NCI-H748 (cell line): ENCODE measurements around the gene SNX20.

Experiments used
- DNase-seq: peaks from one replicate; lab custom pipeline; 2025; ENCODE audit not compliant: unreplicated experiment; lab: John Stamatoyannopoulos, UW

The SNX20 gene

DNA sequence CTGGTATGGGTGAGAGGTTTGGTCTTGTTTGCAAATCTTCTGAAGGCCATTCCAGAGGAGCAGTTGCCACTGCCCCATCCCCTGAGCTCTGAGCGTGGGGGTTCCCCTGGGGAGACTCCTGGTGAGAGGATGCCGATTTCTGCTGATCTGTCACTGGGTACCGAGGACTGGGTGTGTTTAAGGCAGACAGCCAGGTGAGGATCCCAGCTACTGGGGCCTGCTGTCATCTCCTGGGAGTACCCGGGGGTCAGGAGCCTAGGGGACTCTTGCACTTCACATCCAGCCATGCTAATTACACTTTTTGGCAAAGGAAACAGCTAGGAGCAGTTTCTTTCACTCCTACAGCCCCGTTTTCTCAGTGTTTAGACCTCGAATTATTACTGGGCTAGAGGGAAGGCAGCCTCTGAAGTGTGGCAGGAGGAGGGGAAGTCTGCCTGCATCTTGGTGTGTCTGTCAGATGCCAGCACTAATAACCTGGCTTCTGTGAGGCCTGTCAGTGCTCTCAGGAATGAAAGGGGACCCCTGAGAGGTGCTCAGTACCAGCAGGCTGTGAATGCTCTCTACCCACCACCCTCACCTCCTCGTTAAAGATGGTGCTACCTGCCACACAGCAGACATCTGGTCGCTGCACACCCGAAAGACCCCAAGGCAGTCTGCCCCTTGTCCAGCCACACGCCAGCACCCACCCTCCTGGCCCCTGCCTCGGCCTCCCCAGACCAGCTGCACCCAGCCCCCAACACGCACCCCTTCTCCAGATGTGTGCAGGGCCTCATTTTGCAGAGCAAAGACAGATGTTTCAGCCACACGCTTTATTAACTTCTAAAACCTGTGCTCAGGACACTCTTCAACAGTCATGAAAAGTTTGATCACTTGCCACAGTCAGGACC lies 43.2 kb downstream of the SNX20 start:
- no peak for DNase-seq

DNA sequence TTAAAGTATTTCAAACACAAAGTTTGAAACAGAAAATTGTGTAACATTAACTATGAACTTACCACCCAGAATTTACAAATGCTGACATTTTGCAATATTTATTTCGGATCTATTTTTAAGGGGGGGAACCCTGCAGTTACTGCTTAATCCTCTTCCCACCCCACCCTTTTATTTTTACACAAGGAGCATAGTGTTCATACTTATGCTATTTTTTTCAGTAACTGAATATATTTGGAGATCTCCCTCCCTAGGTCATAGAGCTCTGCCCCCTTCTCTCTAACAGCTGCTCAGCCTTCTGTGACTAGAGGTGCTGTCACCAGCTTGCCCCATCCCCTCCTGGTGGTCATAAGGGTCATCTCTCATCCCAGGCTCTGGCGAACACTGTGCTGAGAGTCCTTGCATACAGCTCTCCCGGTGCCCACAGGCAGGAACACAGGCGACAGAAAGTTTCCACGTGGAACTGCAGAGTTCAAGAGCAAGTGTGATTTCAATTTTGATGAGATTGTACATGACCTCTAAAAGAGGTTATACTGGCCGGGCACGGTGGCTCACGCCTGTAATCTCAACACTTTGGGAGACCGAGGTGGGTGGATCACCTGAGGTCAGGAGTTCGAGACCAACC lies 44.2 kb downstream of the SNX20 start:
- DNase-seq: no peak

DNA sequence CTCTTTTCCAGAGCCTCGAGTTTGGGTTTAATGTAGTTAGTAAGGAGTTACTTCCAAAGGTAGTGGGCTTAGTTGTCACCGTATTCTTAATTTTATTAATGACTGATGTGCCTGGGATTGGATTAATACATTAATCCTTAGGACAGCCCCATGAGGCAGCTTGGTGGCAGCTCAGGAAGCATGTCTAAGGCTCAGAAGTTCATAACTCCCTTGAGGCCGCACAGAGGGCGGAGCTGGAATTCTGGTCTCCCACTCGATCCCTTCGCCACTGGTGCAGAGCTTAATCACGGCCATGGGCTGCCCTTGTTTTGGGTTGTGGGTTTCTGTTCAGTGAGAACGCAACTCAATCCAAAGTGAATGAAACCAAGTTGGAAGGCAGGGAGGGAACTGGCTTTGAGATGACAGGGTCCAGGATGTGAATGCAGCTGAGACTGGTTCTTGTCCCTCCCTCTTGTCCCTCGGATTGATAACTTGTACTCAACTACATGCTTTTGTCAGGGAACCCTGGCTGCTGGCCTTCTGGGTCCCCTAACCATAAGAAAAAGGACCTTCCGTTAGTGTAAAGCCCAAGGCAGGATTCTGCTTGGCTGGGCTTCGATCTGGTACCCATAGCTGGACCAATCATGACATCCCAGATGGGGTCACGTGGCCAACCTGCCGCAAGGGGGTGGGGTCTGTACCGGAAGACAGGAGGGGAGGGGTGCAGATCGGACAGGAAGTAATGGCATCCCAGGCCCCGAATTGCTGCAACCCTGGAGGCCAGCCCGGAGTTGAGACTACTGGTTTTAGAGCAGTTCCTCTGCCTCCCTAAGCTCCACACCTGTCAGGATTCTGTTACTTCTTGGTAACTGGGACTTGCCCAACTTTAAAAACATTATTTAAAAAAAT lies 45.4 kb downstream of the SNX20 start:
- no peak for DNase-seq

DNA sequence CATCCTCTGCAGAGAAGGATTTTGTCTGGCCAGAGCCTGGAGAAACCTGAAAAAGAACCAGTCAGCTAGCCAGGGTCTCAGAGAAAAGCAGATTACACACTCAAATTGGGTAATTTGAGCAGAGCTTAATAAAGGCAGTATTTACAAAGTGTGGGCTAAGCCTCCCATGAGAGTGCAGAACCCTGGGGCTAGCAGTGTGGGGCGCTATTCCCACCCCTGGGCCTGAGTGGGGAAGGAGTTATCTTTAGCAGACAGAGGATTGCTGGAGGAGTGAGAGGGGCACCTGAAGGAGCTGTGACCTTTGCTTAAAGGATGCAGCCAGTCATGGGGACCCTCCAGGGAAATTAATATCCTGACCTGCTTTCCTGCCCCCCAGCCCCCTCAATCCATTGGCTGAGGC lies 46.2 kb downstream of the SNX20 start:
- no peak for DNase-seq

DNA sequence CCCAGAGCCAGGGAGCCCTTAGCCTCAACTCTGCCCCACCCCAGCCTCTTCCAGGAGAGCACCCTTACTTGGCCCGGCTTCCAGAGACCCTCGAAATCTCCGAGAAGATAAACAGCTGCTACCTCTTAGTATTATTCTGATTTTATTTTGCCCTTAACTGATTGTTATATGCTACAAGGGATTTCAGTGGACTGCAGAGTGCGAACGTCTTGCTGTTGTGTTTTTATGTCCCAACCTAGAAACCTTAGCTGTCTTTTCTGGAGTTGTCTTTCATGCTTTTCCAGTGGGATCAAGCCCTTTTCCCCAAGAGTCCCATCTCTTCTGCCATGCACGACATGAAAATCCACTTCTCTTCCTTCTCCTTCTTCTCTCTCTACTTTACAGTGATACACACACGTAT lies 47.0 kb downstream of the SNX20 start:
- no peak for DNase-seq

DNA sequence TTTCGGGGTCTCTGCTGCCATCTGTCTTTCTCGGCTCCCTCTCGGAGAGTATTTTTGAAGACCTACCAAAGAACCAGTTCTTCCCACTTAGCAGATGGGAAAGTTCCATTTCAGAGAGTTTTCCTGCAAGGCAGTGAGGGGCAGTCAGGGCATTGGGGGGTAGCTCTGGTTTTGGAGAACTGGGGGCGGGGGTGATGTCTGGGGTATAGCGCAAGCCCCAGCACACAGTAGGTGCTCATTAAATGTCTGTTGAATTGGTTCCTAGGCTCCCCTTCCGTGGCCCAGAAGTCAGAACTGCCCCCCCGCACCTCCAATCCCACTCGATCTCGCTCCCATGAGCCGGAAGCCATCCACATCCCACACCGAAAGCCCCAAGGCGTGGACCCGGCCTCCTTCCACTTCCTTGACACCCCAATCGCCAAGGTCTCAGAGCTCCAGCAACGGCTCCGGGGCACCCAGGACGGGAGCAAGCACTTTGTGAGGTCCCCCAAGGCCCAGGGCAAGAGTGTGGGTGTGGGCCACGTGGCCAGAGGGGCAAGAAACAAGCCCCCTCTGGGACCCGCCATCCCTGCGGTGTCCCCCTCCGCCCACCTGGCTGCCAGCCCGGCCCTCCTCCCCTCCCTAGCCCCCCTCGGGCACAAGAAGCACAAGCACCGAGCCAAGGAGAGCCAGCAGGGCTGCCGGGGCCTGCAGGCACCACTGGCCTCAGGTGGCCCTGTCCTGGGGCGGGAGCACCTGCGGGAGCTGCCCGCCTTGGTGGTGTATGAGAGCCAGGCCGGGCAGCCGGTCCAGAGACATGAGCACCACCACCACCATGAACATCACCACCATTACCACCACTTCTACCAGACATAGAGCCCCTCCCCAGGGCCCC lies 47.9 kb downstream of the SNX20 start:
- DNase-seq: no peak

DNA sequence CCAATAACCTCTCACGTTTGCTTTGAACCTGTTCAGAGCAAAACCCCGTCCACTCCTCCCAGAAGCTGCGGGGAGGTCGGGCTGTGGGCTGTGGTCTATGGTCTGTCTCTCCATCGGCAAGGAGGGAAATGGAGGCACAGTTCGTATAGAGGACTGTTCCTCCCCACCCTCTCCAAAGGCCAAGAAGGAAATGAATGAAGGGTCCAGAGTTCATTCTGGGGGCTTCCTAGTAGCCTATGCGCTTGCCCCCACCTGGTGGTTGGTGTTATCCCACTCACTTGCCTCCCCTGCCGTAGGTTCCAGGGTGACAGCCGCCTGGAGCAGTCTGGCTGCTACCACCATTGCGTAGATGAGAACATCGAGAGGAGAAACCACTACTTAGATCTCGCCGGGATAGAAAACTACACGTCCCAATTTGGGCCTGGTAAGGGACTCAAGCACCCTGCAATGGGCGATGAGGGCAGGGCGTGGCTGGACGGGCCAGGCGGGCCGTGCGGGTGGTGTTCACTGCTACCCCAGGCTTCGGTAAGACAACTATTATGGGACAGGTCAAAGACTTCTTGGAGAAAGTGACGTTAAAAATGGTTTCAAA lies 49.0 kb downstream of the SNX20 start:
- no peak for DNase-seq

DNA sequence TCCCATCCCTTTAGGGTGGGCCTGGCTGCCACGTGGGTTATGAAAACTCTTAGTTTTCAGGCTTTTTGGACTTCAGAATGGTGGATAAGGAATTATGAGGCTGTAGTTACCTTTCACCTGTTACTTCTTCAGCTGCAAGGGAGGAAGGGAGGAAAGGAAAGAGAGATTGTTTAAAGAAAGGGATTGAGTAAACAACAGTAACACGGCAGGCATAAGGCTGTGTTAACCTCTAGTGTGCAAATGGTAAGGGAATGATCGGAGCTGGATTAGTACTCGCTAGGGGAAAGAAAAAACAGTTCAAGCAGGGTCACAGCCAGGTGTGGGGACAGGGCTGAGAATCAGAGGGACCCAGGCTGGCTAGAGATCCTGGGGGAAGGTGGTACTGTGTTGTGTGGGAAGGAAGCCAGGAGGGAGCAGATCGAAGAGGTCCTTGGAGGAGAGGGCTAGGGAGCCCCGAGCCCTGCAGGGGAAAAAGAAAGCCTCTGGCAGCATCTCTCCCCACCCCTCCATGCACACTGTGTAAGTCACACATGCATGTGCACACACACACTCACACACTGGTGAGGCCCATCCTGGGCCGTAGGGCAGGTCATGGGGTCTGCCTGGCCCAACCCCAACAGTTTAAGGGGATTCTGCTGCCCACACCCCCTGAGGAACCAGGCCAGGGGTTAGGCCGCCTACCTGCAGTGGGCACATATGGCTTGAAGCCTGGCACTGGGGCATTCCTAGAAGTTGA lies 49.7 kb downstream of the SNX20 start:
- DNase-seq: no peak

DNA sequence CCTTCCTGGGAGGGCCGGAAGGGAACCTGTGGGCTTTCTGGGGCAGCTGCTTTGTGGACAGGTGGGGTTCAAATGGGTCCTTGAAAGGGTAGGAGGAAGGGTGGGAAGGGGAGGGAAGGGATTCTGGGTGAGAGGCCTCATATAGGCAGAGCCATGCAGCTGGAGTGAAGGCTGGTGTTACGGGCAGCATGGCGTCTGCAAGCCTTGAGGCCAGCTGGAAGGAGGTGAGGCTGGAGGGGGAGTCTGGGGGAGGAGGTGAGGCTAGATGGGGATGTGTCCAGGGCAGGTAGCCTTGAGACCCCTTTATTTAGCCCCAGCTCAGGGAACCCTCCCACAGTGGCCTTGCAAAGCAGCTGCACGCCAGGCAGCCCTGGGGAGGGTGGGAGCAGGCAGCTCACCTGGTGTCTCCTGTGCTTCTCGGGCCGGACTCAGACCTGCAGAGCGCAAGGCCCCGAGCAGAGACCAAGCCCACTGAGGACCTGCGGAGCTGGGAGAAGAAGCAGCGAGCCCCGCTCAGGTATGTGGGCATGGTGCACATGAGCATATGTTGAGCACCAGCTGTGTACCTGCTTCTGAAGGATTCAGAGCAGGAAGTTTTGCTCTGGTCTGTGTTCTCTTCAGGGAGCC lies 50.6 kb downstream of the SNX20 start:
- DNase-seq: no peak

DNA sequence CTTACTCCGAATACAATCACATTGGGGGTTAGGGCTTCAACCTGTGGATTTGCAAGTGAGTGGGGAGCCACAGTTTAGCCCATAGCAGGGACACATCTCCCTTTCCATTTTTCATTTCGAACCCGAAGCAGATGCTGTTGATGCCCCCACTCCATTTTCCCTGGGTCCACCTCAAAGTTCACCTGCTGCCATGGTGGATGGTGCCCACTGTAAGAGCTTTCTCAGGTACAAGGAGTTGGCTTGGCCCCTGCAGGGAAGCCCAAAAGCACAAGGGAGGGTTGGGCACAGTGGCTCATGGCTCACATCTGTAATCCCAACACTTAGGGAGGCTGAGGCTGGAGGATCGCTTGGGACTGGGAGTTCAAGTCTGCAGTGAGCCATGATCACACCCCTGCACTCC lies 51.8 kb downstream of the SNX20 start:
- DNase-seq: no peak

DNA sequence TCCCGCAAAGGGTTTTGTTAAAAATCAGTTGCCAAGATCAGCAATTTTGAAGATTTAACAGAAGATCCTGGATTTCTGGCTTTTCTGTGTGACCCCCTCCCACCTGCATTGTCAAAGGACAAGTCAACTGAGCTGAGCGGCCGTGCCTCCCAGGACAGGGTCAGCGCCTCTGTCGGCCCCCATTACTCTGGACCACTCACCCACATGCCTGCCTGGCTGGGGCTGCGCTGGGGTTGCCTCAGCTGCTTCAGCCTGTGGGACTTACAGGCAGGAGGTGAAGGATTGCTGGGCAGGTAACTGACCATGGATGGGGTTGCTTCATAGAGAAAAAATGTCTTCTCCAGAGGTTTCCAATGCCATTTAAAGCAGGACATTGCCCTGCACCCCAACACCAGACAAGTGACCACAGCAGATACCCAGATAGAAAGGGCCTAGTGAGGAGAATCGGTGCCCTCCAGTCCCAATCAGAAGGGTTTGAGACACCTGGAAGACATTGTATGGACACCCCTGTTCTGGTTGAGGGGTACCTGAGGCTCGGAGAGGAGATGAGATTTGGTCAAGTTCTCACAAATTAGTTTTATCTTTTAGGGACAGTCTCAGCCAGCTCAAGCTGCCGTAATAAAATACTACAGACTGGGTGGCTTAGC lies 52.8 kb downstream of the SNX20 start:
- DNase-seq: no peak

DNA sequence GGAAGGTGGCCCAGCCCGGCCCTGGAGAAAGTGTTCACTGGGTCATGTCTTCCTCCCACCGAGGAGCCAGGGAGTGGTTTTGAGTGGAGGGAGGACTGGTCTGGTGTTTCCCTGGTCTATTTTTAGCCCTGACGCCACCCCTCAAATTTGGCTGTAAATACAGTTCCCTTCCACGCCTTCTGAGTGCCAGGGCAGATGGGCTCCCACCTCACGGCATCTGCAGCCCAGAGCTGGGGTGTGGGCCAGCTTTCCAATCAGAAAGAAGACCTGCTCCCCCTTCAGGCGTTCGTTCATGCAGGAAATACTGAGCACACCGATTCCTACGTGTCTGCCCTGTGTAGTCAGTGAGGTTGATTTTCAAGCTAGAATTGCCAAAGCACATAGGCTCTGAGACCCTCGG lies 53.7 kb downstream of the SNX20 start:
- no peak for DNase-seq

DNA sequence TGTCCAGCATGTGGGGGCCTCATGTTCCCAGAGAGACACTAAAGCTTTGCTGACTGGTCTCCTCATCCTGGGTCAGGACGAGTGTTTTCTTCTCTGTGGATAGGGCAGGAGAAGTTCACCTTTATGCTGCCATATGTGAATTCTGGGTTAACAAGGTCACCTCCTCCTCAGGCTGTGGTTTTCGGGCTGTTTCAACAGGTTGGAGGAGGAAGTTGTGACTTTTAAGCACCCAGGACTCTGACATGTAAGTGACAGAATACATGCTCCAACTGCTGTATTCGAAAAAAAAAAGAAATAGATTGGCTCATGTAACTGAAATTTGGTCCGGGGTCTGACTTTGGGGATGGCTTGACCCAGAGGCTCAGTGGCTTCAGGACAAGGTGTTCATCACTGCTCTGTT lies 54.2 kb downstream of the SNX20 start:
- no peak for DNase-seq

DNA sequence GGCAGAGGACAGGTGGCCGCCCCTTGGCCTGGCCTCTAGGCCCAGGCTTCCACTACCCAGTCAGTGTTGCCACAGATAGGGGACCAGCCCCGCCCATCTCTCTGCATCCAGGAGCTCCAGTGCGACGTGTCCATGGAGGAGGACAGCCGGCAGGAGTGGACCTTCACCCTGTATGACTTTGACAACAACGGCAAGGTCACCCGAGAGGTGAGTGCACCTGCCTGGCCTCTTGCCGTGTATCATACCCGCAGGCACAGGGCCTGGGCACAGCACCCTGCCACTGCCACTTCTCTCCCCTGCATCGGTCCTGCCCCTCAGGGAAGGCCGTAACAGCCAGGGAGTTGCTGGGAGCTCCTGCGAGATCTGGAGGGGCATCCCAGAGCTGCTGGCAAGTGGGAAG lies 55.7 kb downstream of the SNX20 start:
- no peak for DNase-seq

DNA sequence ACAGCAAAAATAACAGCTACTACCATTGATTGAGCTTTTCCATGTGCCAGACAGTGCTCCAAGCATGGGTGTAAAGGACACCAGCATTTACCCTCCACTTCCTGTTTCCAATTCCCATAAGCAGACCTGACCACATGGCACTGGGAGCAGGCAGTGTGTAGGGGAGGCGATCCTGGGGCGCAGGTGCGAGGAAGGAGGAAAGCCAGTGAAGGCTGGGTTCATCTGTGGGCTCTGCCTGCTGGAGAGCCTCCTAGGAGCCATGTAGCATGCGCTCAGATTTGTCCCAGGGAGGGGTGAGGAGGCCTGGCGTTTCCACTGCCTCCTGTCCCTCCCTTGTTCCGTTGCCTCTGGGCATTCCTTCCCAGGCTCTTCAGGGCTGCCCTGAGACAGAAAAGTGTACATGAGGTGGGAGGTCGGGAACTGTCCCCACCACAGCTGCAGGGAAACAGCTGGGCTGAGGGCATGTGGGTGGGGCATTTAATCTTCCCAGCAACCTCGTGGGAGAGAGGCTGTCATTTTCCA lies 56.6 kb downstream of the SNX20 start:
- no peak for DNase-seq

DNA sequence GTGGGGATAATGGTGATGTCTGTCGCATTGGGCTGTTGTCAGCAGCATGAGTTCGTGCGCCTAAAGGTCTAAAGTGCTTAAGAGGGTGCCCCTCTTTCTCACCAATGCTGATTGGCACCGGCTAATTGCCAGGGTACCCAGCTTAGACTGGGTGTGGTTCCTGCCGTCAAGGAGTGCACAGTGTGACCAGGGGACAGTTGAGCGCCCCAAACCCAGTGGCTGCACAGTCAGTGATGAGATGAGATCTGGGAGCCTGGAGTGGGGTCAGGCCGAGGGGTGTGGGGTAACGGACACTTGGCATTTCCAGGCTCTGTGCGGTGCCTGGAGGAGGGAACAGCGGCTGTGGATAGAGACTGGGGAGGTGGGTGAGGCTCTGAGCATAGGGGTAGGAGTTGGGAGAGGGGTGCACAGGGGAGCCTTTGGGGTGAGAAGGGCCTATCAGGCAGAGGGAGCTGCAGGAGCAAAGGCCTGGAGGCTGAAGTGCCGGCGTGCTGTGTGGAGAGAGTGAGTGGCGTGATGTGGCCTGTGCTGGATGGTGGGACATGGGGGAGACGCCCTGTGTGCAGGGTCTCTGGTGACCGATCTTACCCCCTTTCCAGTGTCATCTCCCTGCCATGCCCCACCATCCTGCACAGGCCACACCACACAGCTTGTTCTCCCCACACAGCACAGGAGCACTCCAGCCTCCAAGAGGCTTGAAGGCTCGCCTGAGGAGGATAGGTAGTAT lies 58.3 kb downstream of the SNX20 start:
- no peak for DNase-seq

DNA sequence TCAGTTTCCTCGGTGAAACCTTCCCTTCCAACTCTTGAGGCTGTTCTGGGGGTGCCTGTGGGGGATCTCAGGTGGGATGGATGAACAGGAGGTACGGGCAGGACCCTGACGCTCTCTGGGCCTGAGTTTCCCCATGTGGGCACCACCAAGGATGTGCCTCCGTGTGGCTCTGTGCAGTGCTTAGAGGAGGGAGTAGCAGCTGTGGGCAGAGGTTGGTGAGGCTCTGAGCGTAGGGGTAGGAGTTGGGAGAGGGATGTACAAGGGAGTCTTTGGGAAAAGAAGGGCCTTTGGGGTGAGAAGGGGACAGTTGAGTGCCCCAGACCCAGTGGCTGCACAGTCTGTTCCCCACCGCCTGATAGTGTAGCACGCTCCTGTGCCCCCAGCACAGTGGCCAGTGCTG lies 59.1 kb downstream of the SNX20 start:
- DNase-seq: no peak
